Body of pancreas (tissue), 4 donors: ENCODE measurements around the gene OR2A1. TPM values are rescaled to one million over a fixed set of nuclear protein-coding genes. Genes with fewer than 3 reads are reported as not detected.
"Not testable (repeated sequence)": the region's sequence is repeated elsewhere in the genome, so short reads cannot be mapped to it uniquely, and the experiment has no call there.

Experiments used
- ATAC-seq: fragments of 150-250 bp; one replicate; pipeline ENCODE4 v1.9.1; 2016
- DNase-seq, 4 donors: peaks; one replicate each; pipeline ENCODE4 v3.0.0-alpha.2; 2019
- H3K27ac ChIP-seq, 4 donors: fragments of 200-600 bp; sonication (generic); 1 replicate in 3 of 4; 2 replicates in 1 of 4; pipeline versions ENCODE4 v1.5.1 to v1.6.1; 2016 to 2019; ENCODE audit warnings: mild to moderate bottlenecking in 1 of 4, mixed read lengths in 1 of 4, moderate library complexity in 1 of 4
- H3K27me3 ChIP-seq, 2 donors: fragments of 200-600 bp; sonication (generic); one replicate each; pipeline ENCODE4 v1.6.0; 2016; ENCODE audit warnings: mild to moderate bottlenecking in 1 of 2
- H3K36me3 ChIP-seq, 2 donors: fragments of 200-600 bp; sonication (generic); replicated peaks in 1 of 2; 2 replicates each; pipeline ENCODE4 v1.5.1; 2016; ENCODE audit warnings: low read depth in 2 of 2; ENCODE audit not compliant: insufficient read depth in 1 of 2
- H3K4me1 ChIP-seq: fragments of 200-600 bp; sonication (generic); one replicate; pipeline ENCODE4 v1.6.0; 2016
- H3K4me3 ChIP-seq, 2 donors: fragments of 200-600 bp; sonication (generic); 1 replicate in 1 of 2; 2 replicates in 1 of 2; pipeline ENCODE4 v1.5.1; 2016 to 2019
- H3K9me3 ChIP-seq, 3 donors: fragments of 200-600 bp; sonication (generic); 1 replicate in 2 of 3; 2 replicates in 1 of 3; pipeline ENCODE4 v1.5.1; 2016
- WGBS, 2 donors: methylation state at CpG; one replicate each; pipeline ENCODE4 v1.1.5; 2017; 5-methylcytosine and 5-hydroxymethylcytosine counted together
- intact Hi-C: fragments of 100-400 bp; cut with DNase I; formaldehyde crosslinking; loops from one replicate; pipeline ENCODE4 v1.15.1; 2023
- total RNA-seq, 2 donors: library from RNA; depleted of rRNA; stranded (reverse); fragments of >200 nt; gene quantifications; one replicate each; pipeline ENCODE4 v1.1.0, GENCODE V29; 2016

OR2A1 gene
- total RNA-seq, 2 donors from 2014 or later = not detected

DNA sequence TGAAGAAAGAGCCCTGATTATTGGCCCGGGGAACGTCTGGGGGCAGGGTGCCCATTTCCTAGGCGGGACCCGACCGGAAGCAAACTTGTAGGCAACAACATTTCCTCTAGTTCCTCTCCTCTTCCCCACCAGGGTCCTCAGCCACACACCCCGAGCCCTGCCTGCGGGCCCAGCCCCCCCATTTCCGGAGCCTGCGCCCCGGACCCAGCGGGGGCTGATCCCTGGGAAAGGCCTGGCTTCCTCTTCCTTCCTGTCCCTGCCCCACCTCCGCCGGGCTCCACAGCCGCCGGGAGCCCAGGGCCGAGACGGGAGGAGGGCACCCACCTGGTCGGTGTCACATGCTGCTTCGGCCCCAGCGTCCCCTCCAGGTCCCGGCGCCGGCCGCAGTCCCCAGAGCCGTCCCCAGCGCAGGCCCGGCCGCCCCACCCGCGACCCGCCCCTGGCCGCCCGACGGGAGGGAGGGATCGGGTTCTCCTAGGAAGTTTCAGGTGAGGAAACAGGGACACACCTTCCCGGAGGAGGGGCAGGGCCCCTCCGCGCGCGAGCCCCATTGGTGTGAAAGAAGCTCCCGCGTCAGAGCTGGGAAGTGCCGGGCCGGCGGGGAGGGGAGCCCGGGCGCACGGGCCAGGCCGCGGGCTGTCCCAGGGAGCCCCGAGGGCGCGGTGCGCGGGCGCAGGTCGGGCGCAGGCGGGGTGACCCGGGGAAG is 18.3 kb upstream of the OR2A1 start:
- H3K36me3 ChIP-seq, H3K9me3 ChIP-seq, intact Hi-C loops, H3K4me1 ChIP-seq, H3K27ac ChIP-seq, H3K27me3 ChIP-seq, H3K4me3 ChIP-seq: not testable (repeated sequence)
- WGBS, 2 donors = no CpG with 5 or more reads among the region's 60 CpGs
- DNase-seq = peak in 3 of 4 donors; percentile 36 to 53 (median 45)
- ATAC-seq = peak; percentile 98

- H3K27me3 ChIP-seq, H3K9me3 ChIP-seq, H3K36me3 ChIP-seq, DNase-seq, H3K27ac ChIP-seq, H3K4me3 ChIP-seq, ATAC-seq, intact Hi-C loops, H3K4me1 ChIP-seq: not testable (repeated sequence)
- WGBS, 2 donors = no CpG with 5 or more reads among the region's 1 CpG
Measured at GRCh38 chr7:144302578-144303303, 9.5 kb upstream of the OR2A1 start.

GRCh38 chr7:144303607-144304006 is 8.6 kb upstream of the OR2A1 start:
- intact Hi-C loops, H3K36me3 ChIP-seq, H3K9me3 ChIP-seq, H3K4me1 ChIP-seq, DNase-seq, H3K27me3 ChIP-seq, H3K27ac ChIP-seq, ATAC-seq, H3K4me3 ChIP-seq: not testable (repeated sequence)
- WGBS, 2 donors = no CpG with 5 or more reads among the region's 5 CpGs

- H3K4me3 ChIP-seq, DNase-seq, intact Hi-C loops, H3K4me1 ChIP-seq, ATAC-seq, H3K36me3 ChIP-seq, H3K27ac ChIP-seq, H3K27me3 ChIP-seq, H3K9me3 ChIP-seq: not testable (repeated sequence)
- WGBS, 2 donors = no CpG with 5 or more reads among the region's 2 CpGs
Measured at GRCh38 chr7:144305156-144305555, 7.1 kb upstream of the OR2A1 start.

DNA sequence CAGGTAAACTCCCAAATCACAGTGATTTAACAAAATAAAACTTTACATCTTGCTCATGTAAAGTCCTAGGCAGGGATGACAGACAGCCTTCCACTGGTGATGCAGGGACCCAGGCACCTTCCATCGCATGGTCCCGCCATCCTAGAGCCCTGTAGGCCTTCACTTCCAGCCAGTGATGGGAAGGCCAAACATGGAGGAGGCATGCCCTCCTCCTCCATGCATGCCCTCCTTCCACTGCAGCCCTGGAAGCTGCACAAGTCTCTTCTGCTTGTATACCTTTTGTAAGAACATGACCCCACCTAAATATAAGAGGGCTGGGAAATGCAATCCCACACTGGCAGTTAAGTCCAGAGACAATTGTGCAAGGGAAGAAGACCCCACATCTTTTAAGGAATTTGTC is 2.5 kb upstream of the OR2A1 start:
- DNase-seq, H3K4me1 ChIP-seq, H3K9me3 ChIP-seq, H3K36me3 ChIP-seq, intact Hi-C loops, H3K27me3 ChIP-seq, H3K4me3 ChIP-seq, H3K27ac ChIP-seq, ATAC-seq: not testable (repeated sequence)
- no CpG with 5 or more reads among the region's 2 CpGs for WGBS, 2 donors

DNA sequence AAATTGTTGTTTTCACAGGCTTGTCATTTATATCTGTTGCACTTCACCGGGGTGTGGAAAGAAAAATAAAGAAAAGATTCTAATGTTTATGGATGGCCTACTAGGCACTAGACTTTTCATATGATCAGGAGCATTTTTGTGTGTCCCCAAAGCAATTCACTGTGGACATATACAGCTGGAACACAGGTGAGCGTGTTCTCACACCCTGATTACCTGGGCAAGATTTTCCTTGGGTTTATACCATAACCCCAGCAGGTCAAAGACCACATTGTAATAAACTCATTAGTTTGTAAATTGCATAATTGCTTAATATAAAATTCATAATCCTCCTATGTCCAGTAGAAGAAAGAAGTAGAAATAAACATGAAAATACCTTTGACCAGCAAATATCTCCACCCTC is 1.0 kb upstream of the OR2A1 start:
- DNase-seq, H3K27me3 ChIP-seq, H3K4me1 ChIP-seq, intact Hi-C loops, H3K36me3 ChIP-seq, H3K9me3 ChIP-seq, ATAC-seq, H3K4me3 ChIP-seq, H3K27ac ChIP-seq: not testable (repeated sequence)
- 31 to 45% methylated on average over 1 of the region's 2 CpGs for WGBS, 2 donors

DNA sequence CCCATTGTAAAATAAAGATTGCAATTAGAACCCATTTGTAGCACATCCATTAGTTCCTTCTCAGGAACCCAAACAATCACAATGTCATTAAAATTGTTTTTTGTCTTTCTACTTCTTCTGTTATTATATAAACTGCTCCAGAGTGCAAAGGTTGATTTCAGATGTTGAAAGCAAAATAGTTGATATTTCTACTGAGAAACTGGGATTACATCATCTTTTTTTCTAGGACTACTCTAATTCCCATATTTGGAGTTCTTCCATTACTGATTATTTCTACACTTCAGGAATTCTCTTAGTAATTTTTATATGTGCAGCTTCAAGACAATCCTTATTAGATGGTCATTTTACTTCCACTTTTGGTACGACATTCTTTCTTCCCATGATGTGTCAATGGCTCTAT is 5.3 kb downstream of the OR2A1 start:
- H3K4me1 ChIP-seq, H3K27ac ChIP-seq, H3K36me3 ChIP-seq, H3K4me3 ChIP-seq, DNase-seq, ATAC-seq, H3K9me3 ChIP-seq, intact Hi-C loops, H3K27me3 ChIP-seq: not testable (repeated sequence)
- 100% methylated on average over 1 of the region's 1 CpG; no CpG with 5 or more reads in 1 of the 2 donors for WGBS, 2 donors

- no CpG with 5 or more reads among the region's 2 CpGs for WGBS, 2 donors
- H3K9me3 ChIP-seq, DNase-seq, H3K36me3 ChIP-seq, ATAC-seq, H3K4me3 ChIP-seq, H3K27ac ChIP-seq, H3K4me1 ChIP-seq, H3K27me3 ChIP-seq, intact Hi-C loops: not testable (repeated sequence)
Measured at GRCh38 chr7:144319547-144319946, 7.3 kb downstream of the OR2A1 start.

- H3K36me3 ChIP-seq, intact Hi-C loops, H3K9me3 ChIP-seq, H3K4me1 ChIP-seq, H3K4me3 ChIP-seq, DNase-seq, H3K27me3 ChIP-seq, ATAC-seq, H3K27ac ChIP-seq: not testable (repeated sequence)
- 83 to 88% methylated on average over 1 of the region's 3 CpGs for whole genome bisulfite sequencing, 2 donors
Measured at GRCh38 chr7:144321677-144322206, 9.5 kb downstream of the OR2A1 start.

DNA sequence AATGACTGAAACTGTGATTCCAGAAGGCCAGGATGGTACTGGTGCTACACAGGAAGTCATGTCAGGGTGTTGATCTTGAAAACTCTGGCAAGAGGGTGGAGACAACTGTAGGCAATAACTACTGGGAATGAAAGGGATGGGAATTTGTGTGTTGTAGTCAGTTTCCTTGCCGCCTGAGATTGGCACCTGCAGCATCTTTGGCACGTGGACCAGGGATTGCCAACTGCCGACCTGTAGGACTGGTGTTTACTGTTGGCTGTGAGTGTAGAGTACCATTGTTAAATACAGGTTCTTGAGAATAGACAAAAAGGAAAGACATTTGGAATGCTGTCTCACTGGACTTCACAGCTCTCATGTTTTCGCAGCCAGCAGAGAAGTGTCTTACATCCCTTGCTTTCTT is 11.1 kb downstream of the OR2A1 start:
- H3K4me3 ChIP-seq, H3K27me3 ChIP-seq, H3K4me1 ChIP-seq, H3K27ac ChIP-seq, H3K9me3 ChIP-seq, ATAC-seq, DNase-seq, H3K36me3 ChIP-seq, intact Hi-C loops: not testable (repeated sequence)
- WGBS, 2 donors = no CpG with 5 or more reads among the region's 4 CpGs

- intact Hi-C loops, H3K36me3 ChIP-seq, H3K4me1 ChIP-seq, H3K27me3 ChIP-seq, H3K9me3 ChIP-seq, H3K4me3 ChIP-seq, DNase-seq, ATAC-seq, H3K27ac ChIP-seq: not testable (repeated sequence)
- WGBS, 2 donors = 96 to 100% methylated on average over 1 to 3 of the region's 5 CpGs
Measured at GRCh38 chr7:144325868-144326267, 13.6 kb downstream of the OR2A1 start.

- H3K4me3 ChIP-seq, H3K9me3 ChIP-seq, H3K36me3 ChIP-seq, intact Hi-C loops, DNase-seq, H3K4me1 ChIP-seq, ATAC-seq, H3K27ac ChIP-seq, H3K27me3 ChIP-seq: not testable (repeated sequence)
Measured at GRCh38 chr7:144330044-144330443, 17.8 kb downstream of the OR2A1 start.
